CD4-positive, alpha-beta T cell (primary cell): ENCODE measurements around the gene CDH13. TPM values are rescaled to one million over a fixed set of nuclear protein-coding genes. Genes with fewer than 3 reads are reported as not detected.

Source experiments
- ATAC-seq: fragments of 200-7000 bp; cut with Tn5 transposase; one replicate; pipeline ENCODE4 v1.10.0; 2022; ENCODE audit warnings: mild to moderate bottlenecking; ENCODE audit not compliant: poor library complexity
- CTCF ChIA-PET: fragments of 350-600 bp; sonication (Branson Sonifier 250); formaldehyde crosslinking; loops from one replicate; lab custom pipeline; 2021; ENCODE audit warnings: antibody characterized with exemption, inconsistent platforms; lab: Charles Lee
- POLR2A ChIA-PET: fragments of 350-600 bp; sonication (Branson Sonifier 250); formaldehyde crosslinking; loops from one replicate; lab custom pipeline; 2021; ENCODE audit warnings: antibody characterized with exemption, inconsistent platforms; lab: Charles Lee
- DNase-seq, 14 experiments: peaks; one replicate each; pipeline ENCODE4 v3.0.0-alpha.2; 2013 to 2020; ENCODE audit warnings: mixed read lengths in 2 of 14
- H3K27ac ChIP-seq, 2 donors: one replicate each; pipeline versions ENCODE4 v1.5.1 to v1.7.0; 2013; ENCODE audit warnings: low read length in 2 of 2, low read depth in 1 of 2, mild to moderate bottlenecking in 1 of 2
- H3K27me3 ChIP-seq, 2 experiments: 1 replicate in 1 of 2; 2 replicates in 1 of 2; pipeline versions ENCODE4 v1.6.1 to v1.7.0; 2013; ENCODE audit warnings: low read length in 2 of 2, control low read depth in 1 of 2, mild to moderate bottlenecking in 1 of 2, moderate library complexity in 1 of 2; ENCODE audit not compliant: insufficient read depth in 2 of 2, control insufficient read depth in 1 of 2
- H3K36me3 ChIP-seq: one replicate; pipeline ENCODE4 v1.6.1; 2013; ENCODE audit warnings: low read length, control low read depth; ENCODE audit not compliant: insufficient read depth
- H3K4me1 ChIP-seq: one replicate; pipeline ENCODE4 v1.6.1; 2013; ENCODE audit warnings: low read length, control low read depth; ENCODE audit not compliant: insufficient read depth
- H3K4me3 ChIP-seq: one replicate; pipeline ENCODE4 v1.5.1; 2013; ENCODE audit warnings: mild to moderate bottlenecking, low read length, moderate library complexity
- H3K9me3 ChIP-seq, 2 experiments: 1 replicate in 1 of 2; 2 replicates in 1 of 2; pipeline versions ENCODE4 v1.6.1 to v1.7.0; 2013; ENCODE audit warnings: low read length in 2 of 2, mild to moderate bottlenecking in 2 of 2, control low read depth in 1 of 2, moderate library complexity in 1 of 2; ENCODE audit not compliant: control insufficient read depth in 1 of 2, insufficient read depth in 1 of 2
- H3K27ac Mint-ChIP-seq: one replicate; pipeline ENCODE4 v1.8.0; 2020; ENCODE audit warnings: mixed read lengths
- H3K27me3 Mint-ChIP-seq: one replicate; pipeline ENCODE4 v1.8.0; 2021; ENCODE audit warnings: mixed read lengths
- H3K36me3 Mint-ChIP-seq: one replicate; pipeline ENCODE4 v1.8.0; 2021; ENCODE audit warnings: low read depth, mixed read lengths
- H3K4me1 Mint-ChIP-seq: one replicate; pipeline ENCODE4 v1.8.0; 2021; ENCODE audit warnings: low read depth, mixed read lengths
- H3K4me3 Mint-ChIP-seq: one replicate; pipeline ENCODE4 v1.8.0; 2020; ENCODE audit warnings: mild to moderate bottlenecking, mixed read lengths
- H3K9me3 Mint-ChIP-seq: one replicate; pipeline ENCODE4 v1.8.0; 2020; ENCODE audit warnings: mixed read lengths
- intact Hi-C, 2 experiments: fragments of 100-400 bp; cut with DNase I in 1 of 2; cut with micrococcal nuclease in 1 of 2; formaldehyde crosslinking; loops; one replicate each; pipeline versions ENCODE4 v1.15.1 to v1.9.0; 2023 to 2025; cut with DNase I, micrococcal nuclease
- total RNA-seq, 174 experiments: library from RNA in 2 of 174; stranded (reverse) in 2 of 174; gene quantifications; one replicate each; pipeline ENCODE4 v1.2.3 and lab custom pipeline; 2021 to 2026
- TF ChIP-seq, protein P1 (sequence below): fragments of 200-600 bp; IDR thresholded peaks from one replicate; pipeline ENCODE4 v1.8.0; 2022; ENCODE audit warnings: antibody characterized with exemption, mild to moderate bottlenecking

The CDH13 gene
- total RNA-seq, 2 experiments from 2014 or later, result not detected

DNA sequence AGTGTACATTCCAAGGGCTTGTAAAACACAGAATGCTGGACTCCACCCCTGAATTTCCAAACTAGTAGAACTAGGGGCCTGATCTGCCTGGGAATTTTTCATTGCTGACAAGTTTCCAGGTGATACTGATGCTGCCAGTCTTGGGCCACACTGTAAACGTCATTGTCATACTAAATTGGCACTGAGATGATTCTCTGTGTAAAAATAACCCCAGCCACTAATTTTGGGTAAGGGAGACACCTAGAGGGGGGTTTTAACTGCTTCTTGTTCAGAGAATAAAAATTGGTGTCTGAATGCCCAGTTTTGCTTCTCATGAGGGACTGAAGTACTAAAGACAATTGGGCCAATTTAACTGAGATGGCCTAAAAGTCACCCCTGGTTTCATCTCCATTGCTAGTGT is 5.0 kb upstream of the CDH13 start:
- no peak overlapping the region for H3K4me3 Mint-ChIP-seq
- ChIA-PET CTCF (no interaction called here), POLR2A (no interaction called here)
- H3K4me1 ChIP-seq, result peaks cover 2% of the 10 kb centered on the region
- H3K9me3 Mint-ChIP-seq, result no peaks in the 10 kb centered on the region
- H3K27me3 ChIP-seq, result peaks cover 25 to 30% of the 10 kb centered on the region in 2 experiments
- H3K27me3 Mint-ChIP-seq, result peaks cover 69% of the 10 kb centered on the region
- H3K36me3 Mint-ChIP-seq, result no peaks in the 10 kb centered on the region
- TF ChIP-seq, protein P1, sequence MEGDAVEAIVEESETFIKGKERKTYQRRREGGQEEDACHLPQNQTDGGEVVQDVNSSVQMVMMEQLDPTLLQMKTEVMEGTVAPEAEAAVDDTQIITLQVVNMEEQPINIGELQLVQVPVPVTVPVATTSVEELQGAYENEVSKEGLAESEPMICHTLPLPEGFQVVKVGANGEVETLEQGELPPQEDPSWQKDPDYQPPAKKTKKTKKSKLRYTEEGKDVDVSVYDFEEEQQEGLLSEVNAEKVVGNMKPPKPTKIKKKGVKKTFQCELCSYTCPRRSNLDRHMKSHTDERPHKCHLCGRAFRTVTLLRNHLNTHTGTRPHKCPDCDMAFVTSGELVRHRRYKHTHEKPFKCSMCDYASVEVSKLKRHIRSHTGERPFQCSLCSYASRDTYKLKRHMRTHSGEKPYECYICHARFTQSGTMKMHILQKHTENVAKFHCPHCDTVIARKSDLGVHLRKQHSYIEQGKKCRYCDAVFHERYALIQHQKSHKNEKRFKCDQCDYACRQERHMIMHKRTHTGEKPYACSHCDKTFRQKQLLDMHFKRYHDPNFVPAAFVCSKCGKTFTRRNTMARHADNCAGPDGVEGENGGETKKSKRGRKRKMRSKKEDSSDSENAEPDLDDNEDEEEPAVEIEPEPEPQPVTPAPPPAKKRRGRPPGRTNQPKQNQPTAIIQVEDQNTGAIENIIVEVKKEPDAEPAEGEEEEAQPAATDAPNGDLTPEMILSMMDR, result no peak
- H3K9me3 ChIP-seq, result peaks cover 0 to 5% of the 10 kb centered on the region in 2 experiments
- no peak overlapping the region for H3K4me3 ChIP-seq
- ATAC-seq (no peak), DNase-seq (no peak)
- intact Hi-C loops, result loop anchor here (10.0 kb wide), 2 partner anchors 53 to 593 kb away; no protein-coding TSS in a partner anchor
- no peaks in the 10 kb centered on the region for H3K4me1 Mint-ChIP-seq
- no peak overlapping the region for H3K27ac Mint-ChIP-seq
- no peaks in the 10 kb centered on the region for H3K36me3 ChIP-seq
- H3K27ac ChIP-seq, result no peak overlapping the region

DNA sequence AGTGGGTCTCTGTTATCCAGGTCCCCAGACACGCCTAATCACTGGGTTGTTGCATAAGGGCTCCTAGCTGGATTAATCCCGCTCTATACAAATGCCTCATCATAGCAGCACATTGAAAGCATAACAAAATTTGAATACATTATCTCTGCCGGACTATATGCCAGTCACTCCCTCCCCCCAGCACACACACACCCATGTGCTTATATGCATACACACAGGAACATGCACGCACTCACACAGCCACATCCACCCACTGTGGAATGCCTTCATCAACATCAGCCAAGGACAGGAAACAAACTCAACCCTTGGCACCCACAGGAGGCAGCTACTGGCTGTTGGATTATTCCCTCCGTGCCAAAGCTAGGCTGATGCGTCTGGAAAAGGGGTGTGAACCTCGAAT is 3.5 kb upstream of the CDH13 start:
- H3K27me3 ChIP-seq, result peaks cover 33 to 41% of the 10 kb centered on the region in 2 experiments
- TF ChIP-seq, protein P1, result no peak
- peaks cover 0 to 18% of the 10 kb centered on the region in 2 experiments for H3K9me3 ChIP-seq
- peaks cover 14% of the 10 kb centered on the region for H3K4me1 ChIP-seq
- H3K4me1 Mint-ChIP-seq, result no peaks in the 10 kb centered on the region
- no peak for DNase-seq
- H3K27ac ChIP-seq, result no peak overlapping the region
- H3K36me3 ChIP-seq, result no peaks in the 10 kb centered on the region
- no peak overlapping the region for H3K27ac Mint-ChIP-seq
- CTCF ChIA-PET, result no interaction called here
- no peak for ATAC-seq
- H3K27me3 Mint-ChIP-seq, result peaks cover 65% of the 10 kb centered on the region
- H3K9me3 Mint-ChIP-seq, result no peaks in the 10 kb centered on the region
- intact Hi-C loops, result loop anchor here (10.0 kb wide), 2 partner anchors 52 to 592 kb away; no protein-coding TSS in a partner anchor
- no peak overlapping the region for H3K4me3 Mint-ChIP-seq
- POLR2A ChIA-PET, result no interaction called here
- H3K4me3 ChIP-seq, result no peak overlapping the region
- H3K36me3 Mint-ChIP-seq, result no peaks in the 10 kb centered on the region

DNA sequence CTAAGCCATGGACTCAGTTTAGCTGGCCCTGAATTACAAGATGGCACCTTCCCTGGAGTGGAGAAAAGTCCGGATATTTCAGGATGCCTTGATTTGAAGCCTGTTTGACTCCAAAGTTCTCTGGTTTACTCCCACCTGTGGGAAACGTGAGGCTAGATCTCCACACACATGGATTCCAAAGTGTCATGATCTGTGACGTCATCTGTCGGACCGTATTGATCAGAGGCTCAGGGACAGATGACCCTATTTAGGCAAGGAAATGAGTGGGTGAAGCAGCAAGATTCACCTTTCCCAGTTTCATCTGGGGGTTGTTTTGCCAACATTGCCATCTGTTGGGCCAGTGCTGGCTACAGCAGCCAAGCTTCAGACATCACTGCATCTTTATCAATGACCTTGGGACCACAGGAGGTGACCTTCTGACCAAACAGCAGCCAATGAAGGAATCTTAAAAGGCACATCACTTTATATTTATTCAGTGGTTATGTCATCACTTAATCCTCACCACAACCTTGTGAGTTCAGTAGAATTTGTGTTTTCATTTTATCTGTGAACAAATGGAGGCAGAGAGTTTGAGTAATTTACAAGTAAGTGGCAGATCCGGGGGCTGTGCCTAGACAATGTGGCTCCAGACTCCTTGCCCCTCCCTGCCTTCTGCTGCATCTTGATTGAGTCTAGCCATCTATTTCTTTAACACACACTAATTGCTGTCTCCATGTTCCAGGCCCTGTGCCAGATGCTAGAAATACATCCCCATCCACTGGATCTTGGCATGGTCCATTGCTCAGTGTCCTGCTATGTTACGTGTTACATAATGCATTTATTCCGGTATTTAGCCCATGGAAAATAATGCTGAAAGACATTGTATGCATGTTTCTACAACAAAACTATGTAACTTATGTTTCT is 1.5 kb upstream of the CDH13 start:
- H3K4me1 Mint-ChIP-seq, result no peaks in the 10 kb centered on the region
- ChIA-PET CTCF (no interaction called here), POLR2A (no interaction called here)
- H3K27ac ChIP-seq, result no peak overlapping the region
- H3K36me3 ChIP-seq, result no peaks in the 10 kb centered on the region
- peaks cover 14% of the 10 kb centered on the region for H3K4me1 ChIP-seq
- H3K9me3 Mint-ChIP-seq, result no peaks in the 10 kb centered on the region
- peaks cover 76% of the 10 kb centered on the region for H3K27me3 Mint-ChIP-seq
- ATAC-seq, result no peak
- H3K4me3 Mint-ChIP-seq, result no peak overlapping the region
- TF ChIP-seq, protein P1, result no peak
- no peak overlapping the region for H3K27ac Mint-ChIP-seq
- no peak overlapping the region for H3K4me3 ChIP-seq
- no peaks in the 10 kb centered on the region for H3K36me3 Mint-ChIP-seq
- peaks cover 49 to 54% of the 10 kb centered on the region in 2 experiments for H3K27me3 ChIP-seq
- peaks cover 0 to 19% of the 10 kb centered on the region in 2 experiments for H3K9me3 ChIP-seq
- intact Hi-C loops, result loop anchor here (10.0 kb wide), 2 partner anchors 49 to 589 kb away; no protein-coding TSS in a partner anchor
- DNase-seq, result no peak
